GM10266 (cell line): ENCODE results near the gene ATP13A3.

Source experiments
- DNase-seq: peaks from one replicate; pipeline ENCODE4 v3.0.0; 2012; ENCODE audit errors: extremely low spot score
- TF ChIP-seq, protein P1 (sequence below): IDR thresholded peaks from 2 replicates; pipeline ENCODE4 v1.5.1; 2012; ENCODE audit warnings: mild to moderate bottlenecking, low read depth; ENCODE audit not compliant: control insufficient read depth, insufficient read depth; ENCODE audit errors: missing control alignments

ATP13A3 gene

DNA sequence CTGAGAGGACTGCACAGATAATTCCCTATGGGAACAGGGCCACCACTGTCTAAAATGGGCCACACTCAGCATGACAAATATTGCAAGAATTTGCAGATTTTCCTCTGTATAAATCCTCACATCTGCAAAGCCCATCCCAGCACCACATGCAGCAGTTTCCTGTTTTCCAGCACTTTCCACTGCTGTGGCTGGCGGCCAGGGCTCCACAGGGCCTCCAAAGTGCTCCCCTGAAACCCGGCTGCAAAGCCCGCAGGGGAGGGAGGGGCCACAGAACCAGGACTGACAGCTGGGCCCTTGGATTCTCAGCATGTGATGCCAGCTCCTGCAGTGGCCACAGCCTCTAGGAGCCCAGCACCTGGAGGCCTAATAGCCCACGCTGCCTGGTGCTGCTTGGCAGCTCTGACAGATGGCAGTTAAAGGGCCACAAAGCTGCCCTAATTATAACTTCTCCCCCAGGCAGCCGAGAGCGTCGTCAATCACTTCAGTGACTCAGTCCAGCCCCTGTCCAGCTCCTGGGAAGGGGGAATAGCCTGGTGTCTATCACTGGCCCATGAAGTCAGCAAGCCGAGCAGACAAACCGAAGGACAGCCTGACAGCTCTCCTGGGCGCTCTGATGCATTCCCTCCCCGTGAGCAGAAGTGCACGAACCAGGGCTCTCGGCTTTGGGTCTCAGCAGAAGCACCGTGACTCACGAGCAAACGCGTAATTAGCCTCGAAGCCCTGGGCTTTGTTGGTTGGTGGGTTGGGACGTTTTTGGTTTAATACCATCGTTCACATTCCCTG is 122.0 kb downstream of the ATP13A3 start:
- no peak for DNase-seq
- TF ChIP-seq, protein P1, sequence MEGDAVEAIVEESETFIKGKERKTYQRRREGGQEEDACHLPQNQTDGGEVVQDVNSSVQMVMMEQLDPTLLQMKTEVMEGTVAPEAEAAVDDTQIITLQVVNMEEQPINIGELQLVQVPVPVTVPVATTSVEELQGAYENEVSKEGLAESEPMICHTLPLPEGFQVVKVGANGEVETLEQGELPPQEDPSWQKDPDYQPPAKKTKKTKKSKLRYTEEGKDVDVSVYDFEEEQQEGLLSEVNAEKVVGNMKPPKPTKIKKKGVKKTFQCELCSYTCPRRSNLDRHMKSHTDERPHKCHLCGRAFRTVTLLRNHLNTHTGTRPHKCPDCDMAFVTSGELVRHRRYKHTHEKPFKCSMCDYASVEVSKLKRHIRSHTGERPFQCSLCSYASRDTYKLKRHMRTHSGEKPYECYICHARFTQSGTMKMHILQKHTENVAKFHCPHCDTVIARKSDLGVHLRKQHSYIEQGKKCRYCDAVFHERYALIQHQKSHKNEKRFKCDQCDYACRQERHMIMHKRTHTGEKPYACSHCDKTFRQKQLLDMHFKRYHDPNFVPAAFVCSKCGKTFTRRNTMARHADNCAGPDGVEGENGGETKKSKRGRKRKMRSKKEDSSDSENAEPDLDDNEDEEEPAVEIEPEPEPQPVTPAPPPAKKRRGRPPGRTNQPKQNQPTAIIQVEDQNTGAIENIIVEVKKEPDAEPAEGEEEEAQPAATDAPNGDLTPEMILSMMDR: no peak

DNA sequence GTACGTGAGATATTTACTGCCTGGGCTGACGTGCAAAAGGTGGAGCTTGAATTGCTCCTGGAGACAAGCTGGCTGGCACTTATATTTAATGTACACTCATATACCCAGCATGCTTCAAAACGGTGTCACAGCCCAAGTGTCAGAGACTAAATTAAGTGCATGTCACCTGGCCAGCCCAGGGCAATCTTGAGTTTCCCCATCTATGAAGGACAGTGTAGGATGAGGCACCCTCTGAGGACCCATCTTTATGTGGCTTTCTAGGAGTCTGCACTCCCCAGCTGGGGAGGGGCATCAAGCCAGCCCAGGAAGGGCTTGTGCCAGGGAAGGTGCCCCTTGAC is 122.5 kb downstream of the ATP13A3 start:
- TF ChIP-seq, protein P1: no peak
- no peak for DNase-seq

DNA sequence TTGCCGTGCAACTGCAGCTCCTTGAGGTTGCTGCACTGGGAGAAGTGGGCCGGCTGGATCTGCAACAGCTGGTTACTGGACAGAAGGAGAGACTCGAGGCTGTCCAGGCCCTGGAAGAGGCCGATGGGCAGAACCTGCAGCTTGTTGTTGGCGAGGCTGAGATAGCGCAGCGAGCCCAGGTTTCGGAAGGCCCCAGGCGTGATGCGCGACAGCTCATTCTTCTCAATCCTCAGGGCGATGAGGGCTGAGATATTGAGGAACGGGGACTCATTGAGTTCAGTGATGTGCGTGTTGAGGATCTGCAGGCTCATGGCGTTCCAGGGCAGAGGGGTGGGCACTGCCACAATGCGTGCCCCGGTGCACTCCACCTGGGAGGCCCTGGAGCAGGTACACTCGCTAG is 126.2 kb downstream of the ATP13A3 start:
- DNase-seq: no peak
- TF ChIP-seq, protein P1: no peak

DNA sequence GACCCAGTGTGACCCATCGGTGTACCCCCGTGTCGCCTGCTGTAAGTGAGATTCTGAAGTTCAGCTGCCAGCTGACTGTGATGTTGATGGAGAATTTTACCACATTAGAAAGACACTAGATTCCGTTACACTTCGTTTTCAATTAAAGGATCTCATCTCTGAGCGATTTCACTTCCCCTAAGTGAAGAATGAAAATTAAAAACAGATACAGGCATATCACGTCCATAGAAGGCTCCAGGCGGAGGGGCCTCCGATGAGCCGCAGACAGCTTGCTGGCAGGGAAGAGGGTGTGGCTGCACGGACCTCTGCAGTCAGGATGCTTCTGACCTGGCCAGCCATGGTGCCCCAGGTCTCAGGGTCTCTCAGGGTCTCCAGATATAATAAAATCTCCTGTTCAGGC is 129.1 kb downstream of the ATP13A3 start:
- TF ChIP-seq, protein P1: no peak
- DNase-seq: no peak

DNA sequence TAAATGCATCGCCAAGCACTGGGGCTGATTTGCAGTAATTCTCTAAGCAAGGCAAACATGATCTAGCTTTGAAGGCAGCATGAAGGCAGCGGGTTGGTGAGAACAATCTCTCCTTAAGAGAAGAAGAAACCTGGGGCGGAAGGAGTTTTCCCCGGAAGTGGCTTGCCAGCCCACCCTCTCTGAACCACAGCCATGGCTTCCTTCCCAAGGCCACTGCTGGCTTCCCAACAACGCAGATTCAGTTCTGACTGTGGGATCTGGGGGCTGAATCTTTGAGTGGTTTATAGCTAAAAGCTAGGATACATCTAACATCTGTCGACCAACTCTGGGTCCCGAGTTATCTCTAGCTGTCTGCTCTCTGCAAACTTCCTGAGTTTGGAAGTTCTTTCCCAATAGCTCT is 131.4 kb downstream of the ATP13A3 start:
- TF ChIP-seq, protein P1: no peak
- no peak for DNase-seq

DNA sequence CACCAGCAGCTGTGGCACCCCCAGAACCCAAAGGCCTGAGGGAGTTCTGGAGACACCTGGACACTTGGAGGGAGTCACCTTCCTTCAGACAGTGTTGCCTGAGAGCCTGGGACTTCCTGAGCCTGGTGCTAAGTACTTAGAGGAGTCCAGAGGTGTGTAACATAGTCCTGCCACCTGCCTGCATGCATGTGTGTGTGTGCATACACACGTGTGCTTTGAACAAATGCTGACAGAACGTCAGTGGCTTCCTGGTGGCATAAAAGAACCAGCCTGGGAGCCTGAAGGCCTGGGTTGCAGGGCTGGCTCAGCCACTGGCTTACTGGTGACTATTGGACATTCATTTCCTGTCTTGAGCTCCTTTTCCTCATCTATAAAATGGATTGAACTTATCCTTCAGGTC is 132.5 kb downstream of the ATP13A3 start:
- no peak for DNase-seq
- TF ChIP-seq, protein P1: no peak
